ENCODE measurements around the gene TOGARAM2.

GRCh38 chr2:29073933-29074332 lies 92.8 kb downstream of the TOGARAM2 start:
- no peak for TF ChIP-seq CTCF (IDR thresholded peaks at IDR 0.05)
- no peak for TF ChIP-seq POLR2A (IDR thresholded peaks at IDR 0.05)
- no peak for TF ChIP-seq POLR2AphosphoS5 (IDR thresholded peaks at IDR 0.05)
- no peak for TF ChIP-seq EP300 (IDR thresholded peaks at IDR 0.05)

All from gastroesophageal sphincter (tissue), 3 donors.